Caco-2 (cell line): ENCODE results near the gene FAM43A. TPM values are rescaled to one million over a fixed set of nuclear protein-coding genes. Genes with fewer than 3 reads are reported as not detected.

Source experiments
- BruUV-seq: library from RNA; stranded (reverse); fragments of 400-500 nt; replicated peaks from 2 replicates; lab custom pipeline; 2021; lab: Mats Ljungman, UMichigan
- CTCF ChIA-PET: fragments of 300-600 bp; sonication (Branson Sonifier 250); formaldehyde crosslinking; loops from one replicate; lab custom pipeline; 2022; ENCODE audit warnings: antibody characterized with exemption; lab: Charles Lee
- POLR2A ChIA-PET: fragments of 300-600 bp; sonication (Branson Sonifier 250); formaldehyde crosslinking; loops from one replicate; lab custom pipeline; 2022; ENCODE audit warnings: antibody characterized with exemption; lab: Charles Lee
- DNase-seq, 2 experiments: peaks; one replicate each; pipeline versions ENCODE4 v3.0.0 to v3.0.0-alpha.2; 2020 to 2022
- H3K27me3 ChIP-seq: replicated peaks from 2 replicates; pipeline ENCODE4 v1.6.0; 2011; ENCODE audit warnings: low read length; ENCODE audit not compliant: control insufficient read depth, insufficient read depth
- H3K36me3 ChIP-seq: 2 replicates; pipeline ENCODE4 v1.5.1; 2011; ENCODE audit warnings: low read length; ENCODE audit not compliant: control insufficient read depth, insufficient read depth
- H3K4me1 ChIP-seq: fragments of 250-450 bp; sonication (Bioruptor Pico); 2 replicates; pipeline ENCODE4 v1.5.1; 2020; ENCODE audit warnings: mild to moderate bottlenecking
- H3K4me3 ChIP-seq: 2 replicates; pipeline ENCODE4 v1.5.1; 2011; ENCODE audit warnings: low read depth, mild to moderate bottlenecking, control low read depth, low read length
- H3K9me3 ChIP-seq: fragments of 250-450 bp; sonication (Bioruptor Pico); 2 replicates; pipeline ENCODE4 v1.5.1; 2020; ENCODE audit warnings: mild to moderate bottlenecking, moderate library complexity
- H3K27ac Mint-ChIP-seq: one replicate; pipeline ENCODE4 v1.8.0; 2022; ENCODE audit warnings: mixed read lengths; ENCODE audit not compliant: unreplicated experiment
- H3K27me3 Mint-ChIP-seq: one replicate; pipeline ENCODE4 v1.8.0; 2022; ENCODE audit warnings: mixed read lengths; ENCODE audit not compliant: insufficient read depth, unreplicated experiment
- H3K36me3 Mint-ChIP-seq: one replicate; pipeline ENCODE4 v1.8.0; 2022; ENCODE audit warnings: mild to moderate bottlenecking, mixed read lengths; ENCODE audit not compliant: insufficient read depth, unreplicated experiment
- H3K4me1 Mint-ChIP-seq: one replicate; pipeline ENCODE4 v1.8.0; 2022; ENCODE audit warnings: low read depth, mixed read lengths; ENCODE audit not compliant: unreplicated experiment
- H3K4me3 Mint-ChIP-seq: one replicate; pipeline ENCODE4 v1.8.0; 2022; ENCODE audit warnings: mild to moderate bottlenecking, moderate library complexity, mixed read lengths; ENCODE audit not compliant: unreplicated experiment
- H3K9me3 Mint-ChIP-seq: one replicate; pipeline ENCODE4 v1.8.0; 2022; ENCODE audit warnings: mixed read lengths; ENCODE audit not compliant: unreplicated experiment
- intact Hi-C: fragments of 100-400 bp; cut with micrococcal nuclease; formaldehyde crosslinking; loops from one replicate; pipeline ENCODE4 v1.10.0; 2022; ENCODE audit not compliant: unreplicated experiment
- total RNA-seq: library from RNA; stranded (reverse); gene quantifications from 2 replicates; pipeline ENCODE4 v1.2.3, GENCODE V29; 2022
- TF ChIP-seq, protein P1 (sequence below), 2 experiments: fragments of 200-600 bp in 1 of 2; IDR thresholded peaks; 1 replicate in 1 of 2; 2 replicates in 1 of 2; pipeline versions ENCODE4 v1.5.1 to v1.8.0; 2011 to 2022; ENCODE audit warnings: antibody characterized with exemption in 1 of 2, control low read depth in 1 of 2, inconsistent platforms in 1 of 2, low read depth in 1 of 2, low read length in 1 of 2, mild to moderate bottlenecking in 1 of 2, moderate library complexity in 1 of 2; ENCODE audit not compliant: insufficient read depth in 1 of 2, severe bottlenecking in 1 of 2, unreplicated experiment in 1 of 2

FAM43A gene
- total RNA-seq, 1 experiment from 2014 or later, result 3.5 TPM

GRCh38 chr3:194680888-194681615 is 4.6 kb upstream of the FAM43A start:
- H3K9me3 ChIP-seq, result no peaks in the 10 kb centered on the region
- Mint-ChIP-seq H3K27ac (no peak overlapping the region), H3K27me3 (no peaks in the 10 kb centered on the region), H3K9me3 (no peaks in the 10 kb centered on the region), H3K36me3 (peaks cover 12% of the 10 kb centered on the region), H3K4me1 (peaks cover 7% of the 10 kb centered on the region), H3K4me3 (no peak overlapping the region)
- H3K27me3 ChIP-seq, result no peaks in the 10 kb centered on the region
- intact Hi-C loops, result loop anchor here (10.0 kb wide), 1 partner anchor 194 kb away; no protein-coding TSS in a partner anchor
- CTCF ChIA-PET, result no interaction called here
- TF ChIP-seq, protein P1, sequence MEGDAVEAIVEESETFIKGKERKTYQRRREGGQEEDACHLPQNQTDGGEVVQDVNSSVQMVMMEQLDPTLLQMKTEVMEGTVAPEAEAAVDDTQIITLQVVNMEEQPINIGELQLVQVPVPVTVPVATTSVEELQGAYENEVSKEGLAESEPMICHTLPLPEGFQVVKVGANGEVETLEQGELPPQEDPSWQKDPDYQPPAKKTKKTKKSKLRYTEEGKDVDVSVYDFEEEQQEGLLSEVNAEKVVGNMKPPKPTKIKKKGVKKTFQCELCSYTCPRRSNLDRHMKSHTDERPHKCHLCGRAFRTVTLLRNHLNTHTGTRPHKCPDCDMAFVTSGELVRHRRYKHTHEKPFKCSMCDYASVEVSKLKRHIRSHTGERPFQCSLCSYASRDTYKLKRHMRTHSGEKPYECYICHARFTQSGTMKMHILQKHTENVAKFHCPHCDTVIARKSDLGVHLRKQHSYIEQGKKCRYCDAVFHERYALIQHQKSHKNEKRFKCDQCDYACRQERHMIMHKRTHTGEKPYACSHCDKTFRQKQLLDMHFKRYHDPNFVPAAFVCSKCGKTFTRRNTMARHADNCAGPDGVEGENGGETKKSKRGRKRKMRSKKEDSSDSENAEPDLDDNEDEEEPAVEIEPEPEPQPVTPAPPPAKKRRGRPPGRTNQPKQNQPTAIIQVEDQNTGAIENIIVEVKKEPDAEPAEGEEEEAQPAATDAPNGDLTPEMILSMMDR (IDR thresholded peaks at IDR 0.05; ENCODE audit: insufficient read depth in 1 of 2, low read depth in 1 of 2, low read length in 1 of 2, severe bottlenecking in 1 of 2, unreplicated experiment in 1 of 2), result no peak
- H3K36me3 ChIP-seq, result no peaks in the 10 kb centered on the region
- POLR2A ChIA-PET, result no interaction called here
- no TSS peak for BruUV-seq
- DNase-seq, result no peak
- peaks cover 6% of the 10 kb centered on the region; the same call in 1 of the 2 replicates for H3K4me1 ChIP-seq
- H3K4me3 ChIP-seq, result no peak overlapping the region

GRCh38 chr3:194682189-194682693 is 3.4 kb upstream of the FAM43A start:
- H3K9me3 ChIP-seq, result no peaks in the 10 kb centered on the region
- no peak for DNase-seq
- H3K36me3 Mint-ChIP-seq, result peaks cover 12% of the 10 kb centered on the region
- POLR2A ChIA-PET, result interaction anchor here (0.6 to 1.1 kb wide), 4 partner anchors 10 to 87 kb away, joined by 3 to 7 read pairs (median 4); partner anchors contain the start of gene LSG1
- no peaks in the 10 kb centered on the region for H3K27me3 ChIP-seq
- H3K27me3 Mint-ChIP-seq, result no peaks in the 10 kb centered on the region
- no peak overlapping the region for H3K4me3 Mint-ChIP-seq
- intact Hi-C loops, result loop anchor here (1.0 to 10.0 kb wide), 6 partner anchors 87 to 578 kb away; no protein-coding TSS in a partner anchor
- BruUV-seq, result no TSS peak
- H3K4me1 Mint-ChIP-seq, result peaks cover 7% of the 10 kb centered on the region
- no peaks in the 10 kb centered on the region for H3K36me3 ChIP-seq
- TF ChIP-seq, protein P1 (IDR thresholded peaks at IDR 0.05; ENCODE audit: insufficient read depth in 1 of 2, low read depth in 1 of 2, low read length in 1 of 2, severe bottlenecking in 1 of 2, unreplicated experiment in 1 of 2), result no peak
- CTCF ChIA-PET, result interaction anchor here (0.6 to 2.1 kb wide), 43 partner anchors 8 to 588 kb away, joined by 3 to 32 read pairs (median 5); partner anchors contain the start of genes LSG1 and XXYLT1
- no peak overlapping the region for H3K27ac Mint-ChIP-seq
- peaks cover 10% of the 10 kb centered on the region; the same call in 1 of the 2 replicates for H3K4me1 ChIP-seq
- no peaks in the 10 kb centered on the region for H3K9me3 Mint-ChIP-seq
- H3K4me3 ChIP-seq, result no peak overlapping the region

GRCh38 chr3:194682694-194683310 is 2.9 kb upstream of the FAM43A start:
- Histone ChIP-seq H3K4me1 (peaks cover 10% of the 10 kb centered on the region; the same call in 1 of the 2 replicates), H3K27me3 (no peaks in the 10 kb centered on the region), H3K36me3 (no peaks in the 10 kb centered on the region), H3K4me3 (no peak overlapping the region), H3K9me3 (no peaks in the 10 kb centered on the region)
- TF ChIP-seq, protein P1 (IDR thresholded peaks at IDR 0.05; ENCODE audit: insufficient read depth in 1 of 2, low read depth in 1 of 2, low read length in 1 of 2, severe bottlenecking in 1 of 2, unreplicated experiment in 1 of 2), result peak; percentile 82 to 83
- no TSS peak for BruUV-seq
- intact Hi-C loops, result loop anchor here (1.0 to 10.0 kb wide), 6 partner anchors 86 to 577 kb away; no protein-coding TSS in a partner anchor
- DNase-seq, result peak; percentile 83 to 84
- Mint-ChIP-seq H3K4me1 (peaks cover 7% of the 10 kb centered on the region), H3K4me3 (no peak overlapping the region), H3K9me3 (no peaks in the 10 kb centered on the region), H3K36me3 (peaks cover 12% of the 10 kb centered on the region), H3K27me3 (no peaks in the 10 kb centered on the region), H3K27ac (no peak overlapping the region)
- ChIA-PET POLR2A (interaction anchor here (0.6 to 1.1 kb wide), 4 partner anchors 10 to 86 kb away, joined by 3 to 7 read pairs (median 4); partner anchors contain the start of gene LSG1), CTCF (interaction anchor here (0.6 to 2.1 kb wide), 43 partner anchors 9 to 588 kb away, joined by 3 to 32 read pairs (median 5); partner anchors contain the start of genes LSG1 and XXYLT1)
